ENCODE data around the gene HELZ.

Gene HELZ

GRCh38 chr17:67050066-67050465 is 194.9 kb downstream of the HELZ start:
- Histone ChIP-seq H3K27me3 (no peaks in the 10 kb centered on the region), H3K4me1 (no peaks in the 10 kb centered on the region), H3K4me3 (no peak overlapping the region), H3K36me3 (no peaks in the 10 kb centered on the region), H3K9me3 (peaks cover 4 to 23% (median 13%) of the 10 kb centered on the region in 3 donors), H3K27ac (no peak overlapping the region)
- no peak for TF ChIP-seq CTCF (IDR thresholded peaks at IDR 0.05)
- no peak for DNase-seq
- intact Hi-C loops (cut with DNase I; ENCODE audit: low total_unique reads) = loop anchor here (10.0 kb wide), 1 partner anchor 55 kb away; no protein-coding TSS in a partner anchor

GRCh38 chr17:67049025-67049739 is 195.8 kb downstream of the HELZ start:
- Histone ChIP-seq H3K4me3 (no peak overlapping the region), H3K9me3 (peaks cover 4 to 23% (median 13%) of the 10 kb centered on the region in 3 donors), H3K27ac (no peak overlapping the region), H3K4me1 (no peaks in the 10 kb centered on the region), H3K27me3 (no peaks in the 10 kb centered on the region), H3K36me3 (no peaks in the 10 kb centered on the region)
- no peak for TF ChIP-seq CTCF (IDR thresholded peaks at IDR 0.05)
- no peak for DNase-seq
- intact Hi-C loops (cut with DNase I; ENCODE audit: low total_unique reads) = no loop called here

- H3K4me3 ChIP-seq = no peak overlapping the region
- no peak for DNase-seq
- H3K4me1 ChIP-seq = no peaks in the 10 kb centered on the region
- H3K27ac ChIP-seq = no peak overlapping the region
- no peaks in the 10 kb centered on the region for H3K36me3 ChIP-seq
- no peaks in the 10 kb centered on the region for H3K27me3 ChIP-seq
- intact Hi-C loops (cut with DNase I; ENCODE audit: low total_unique reads) = no loop called here
- peaks cover 4 to 23% (median 13%) of the 10 kb centered on the region in 3 donors for H3K9me3 ChIP-seq
- no peak for TF ChIP-seq CTCF (IDR thresholded peaks at IDR 0.05)
Measured at GRCh38 chr17:67047382-67047781, 197.6 kb downstream of the HELZ start.

- no peak for DNase-seq
- Histone ChIP-seq H3K4me3 (no peak overlapping the region), H3K36me3 (no peaks in the 10 kb centered on the region), H3K27ac (no peak overlapping the region), H3K9me3 (peaks cover 4 to 23% (median 13%) of the 10 kb centered on the region in 3 donors), H3K4me1 (no peaks in the 10 kb centered on the region), H3K27me3 (no peaks in the 10 kb centered on the region)
- TF ChIP-seq CTCF (IDR thresholded peaks at IDR 0.05) = no peak
- intact Hi-C loops (cut with DNase I; ENCODE audit: low total_unique reads) = no loop called here
Measured at GRCh38 chr17:67046398-67046797, 198.6 kb downstream of the HELZ start.

- no peak for TF ChIP-seq CTCF (IDR thresholded peaks at IDR 0.05)
- H3K4me1 ChIP-seq = no peaks in the 10 kb centered on the region
- no peaks in the 10 kb centered on the region for H3K36me3 ChIP-seq
- no peak overlapping the region for H3K4me3 ChIP-seq
- peaks cover 4 to 23% (median 13%) of the 10 kb centered on the region in 3 donors for H3K9me3 ChIP-seq
- no peak for DNase-seq
- H3K27me3 ChIP-seq = no peaks in the 10 kb centered on the region
- intact Hi-C loops (cut with DNase I; ENCODE audit: low total_unique reads) = no loop called here
- H3K27ac ChIP-seq = no peak overlapping the region
Measured at GRCh38 chr17:67044940-67045339, 200.1 kb downstream of the HELZ start.
